Amniotic epithelial cell (primary cell): Measurements from ENCODE around the gene DGKH.
A peak's percentile ranks its signal among the peaks of the same experiment; 100 is the strongest.

ENCODE experiments used
- DNase-seq: peaks from one replicate; pipeline ENCODE4 v3.0.0-alpha.2; 2010; ENCODE audit warnings: low read depth

DGKH gene

GRCh38 chr13:42048342-42048683 lies at the start of gene DGKH:
DGKH (plus strand) TSS chr13:42048648; CDS start chr13:42048774, 126 bp downstream.
- DNase-seq = no peak

- peak; percentile 24 for DNase-seq
These were observed 47.6 kb upstream of the DGKH start for GRCh38 chr13:42000846-42001245.

GRCh38 chr13:42001580-42001979 lies 46.9 kb upstream of the DGKH start:
- DNase-seq = peak; percentile 100

GRCh38 chr13:42002066-42002465 lies 46.4 kb upstream of the DGKH start:
- DNase-seq = no peak

- DNase-seq = peak; percentile 97
These were observed 40.6 kb upstream of the DGKH start for GRCh38 chr13:42007844-42008243.

- DNase-seq = no peak
These were observed 39.4 kb upstream of the DGKH start for GRCh38 chr13:42009057-42009456.

GRCh38 chr13:42011601-42012350 lies 36.7 kb upstream of the DGKH start:
- DNase-seq = no peak

GRCh38 chr13:42014119-42014518 lies 34.3 kb upstream of the DGKH start:
- DNase-seq = no peak

GRCh38 chr13:42017264-42017663 lies 31.2 kb upstream of the DGKH start:
- DNase-seq = no peak

- no peak for DNase-seq
These were observed 26.6 kb upstream of the DGKH start for GRCh38 chr13:42021851-42022250.

- no peak for DNase-seq
These were observed 26.1 kb upstream of the DGKH start for GRCh38 chr13:42022336-42022735.

- no peak for DNase-seq
These were observed 25.5 kb upstream of the DGKH start for GRCh38 chr13:42022796-42023493.

- no peak for DNase-seq
These were observed 21.2 kb upstream of the DGKH start for GRCh38 chr13:42027286-42027685.

GRCh38 chr13:42028113-42028799 lies 20.2 kb upstream of the DGKH start:
- DNase-seq = no peak

GRCh38 chr13:42035905-42036521 lies 12.4 kb upstream of the DGKH start:
- no peak for DNase-seq

GRCh38 chr13:42036711-42037110 lies 11.7 kb upstream of the DGKH start:
- DNase-seq = no peak

GRCh38 chr13:42038661-42039456 lies 9.6 kb upstream of the DGKH start:
- no peak for DNase-seq

- no peak for DNase-seq
These were observed 8.9 kb upstream of the DGKH start for GRCh38 chr13:42039457-42039945.

- peak; percentile 88 for DNase-seq
These were observed 8.3 kb upstream of the DGKH start for GRCh38 chr13:42039946-42040729.

GRCh38 chr13:42040730-42041010 lies 7.8 kb upstream of the DGKH start:
- no peak for DNase-seq
